Vagina (tissue), 2 donors: Measurements from ENCODE around the gene RIC8B. TPM values are rescaled to one million over a fixed set of nuclear protein-coding genes. Genes with fewer than 3 reads are reported as not detected.
"Not testable (repeated sequence)": the region's sequence is repeated elsewhere in the genome, so short reads cannot be mapped to it uniquely, and the experiment has no call there.

Experiments
- DNase-seq, 2 donors: peaks; one replicate each; pipeline ENCODE4 v3.0.0-alpha.2; 2017; ENCODE audit errors: extremely low spot score in 2 of 2
- H3K27ac ChIP-seq: fragments of 200-600 bp; sonication (generic); one replicate; pipeline ENCODE4 v1.5.1; 2019
- H3K27me3 ChIP-seq: fragments of 200-600 bp; sonication (generic); one replicate; pipeline ENCODE4 v1.5.1; 2019
- H3K36me3 ChIP-seq, 2 donors: fragments of 200-600 bp; sonication (generic); one replicate each; pipeline ENCODE4 v1.5.1; 2017 to 2019
- H3K4me1 ChIP-seq: fragments of 200-600 bp; sonication (generic); one replicate; pipeline ENCODE4 v1.5.1; 2019
- H3K4me3 ChIP-seq, 2 donors: fragments of 200-600 bp; sonication (generic); 1 replicate in 1 of 2; 2 replicates in 1 of 2; pipeline ENCODE4 v1.5.1; 2016 to 2019
- H3K9me3 ChIP-seq: fragments of 200-600 bp; sonication (generic); one replicate; pipeline ENCODE4 v1.5.1; 2019
- CTCF ChIP-seq, 3 experiments: fragments of 450-650 bp in 2 of 3; fragments of 200-600 bp in 1 of 3; sonication (generic) in 1 of 3; IDR thresholded peaks; one replicate each; pipeline ENCODE4 v1.5.1; 2017 to 2019; ENCODE audit warnings: antibody characterized with exemption in 3 of 3, mild to moderate bottlenecking in 2 of 3, moderate library complexity in 2 of 3
- POLR2A ChIP-seq, 2 donors: fragments of 450-650 bp; IDR thresholded peaks; one replicate each; pipeline ENCODE4 v1.6.1; 2017; ENCODE audit warnings: antibody characterized with exemption in 2 of 2, mild to moderate bottlenecking in 2 of 2, moderate library complexity in 2 of 2
- POLR2AphosphoS5 ChIP-seq, 2 donors: sonication (generic); formaldehyde crosslinking; IDR thresholded peaks; one replicate each; pipeline ENCODE4 v1.9.0; 2017; ENCODE audit warnings: antibody characterized with exemption in 2 of 2, mild to moderate bottlenecking in 2 of 2, low read depth in 1 of 2; ENCODE audit not compliant: insufficient read depth in 1 of 2
- intact Hi-C: fragments of 100-400 bp; cut with DNase I; formaldehyde crosslinking; loops from one replicate; pipeline ENCODE4 v1.15.1; 2023
- total RNA-seq: library from RNA; depleted of rRNA; stranded (reverse); fragments of >200 nt; gene quantifications from one replicate; pipeline ENCODE4 v1.2.3, GENCODE V29; 2016

RIC8B gene
- 11.8 TPM for total RNA-seq

GRCh38 chr12:106774005-106774807 lies at the start of gene RIC8B:
Gene RIC8B, plus strand, starts transcription at chr12:106774682. Its CDS starts 64 bp downstream, at chr12:106774746.
- intact Hi-C loops, result no loop called here
- H3K4me3 ChIP-seq, result peak within 1 kb of the TSS; percentile 71 to 90
- H3K4me1 ChIP-seq, result peaks cover 14% of the 10 kb centered on the region
- DNase-seq, result peak in 1 of 2 donors; percentile 98
- peak within 1 kb of the TSS; percentile 90 for H3K27ac ChIP-seq
- H3K36me3 ChIP-seq, result no peaks in the 10 kb centered on the region
- no peaks in the 10 kb centered on the region for H3K9me3 ChIP-seq
- TF ChIP-seq POLR2A (IDR thresholded peaks at IDR 0.05) (peak in 1 of 2 donors; percentile 59), POLR2AphosphoS5 (IDR thresholded peaks at IDR 0.05; ENCODE audit: insufficient read depth in 1 of 2, low read depth in 1 of 2) (peak; percentile 96 to 100), CTCF (IDR thresholded peaks at IDR 0.05) (no peak)
- no peaks in the 10 kb centered on the region for H3K27me3 ChIP-seq

DNA sequence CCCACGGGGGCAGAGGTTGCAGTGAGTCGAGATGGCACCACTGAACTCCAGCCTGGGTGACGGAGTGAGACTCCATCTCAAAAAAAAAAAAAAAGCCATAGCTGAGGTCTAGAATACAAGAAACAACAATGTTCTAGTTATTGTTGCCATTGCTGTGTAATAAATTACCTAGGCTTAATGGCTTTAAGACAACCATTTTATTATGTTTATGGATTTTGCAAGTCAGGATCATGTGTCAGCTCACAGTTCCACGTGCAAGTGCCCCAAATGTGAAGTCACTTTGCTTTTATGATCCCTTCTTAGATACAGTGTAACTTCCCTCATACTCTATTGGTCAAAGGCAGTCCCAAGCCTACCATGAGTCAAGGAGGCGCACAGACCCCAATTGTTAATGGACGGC lies 49.5 kb upstream of the RIC8B start:
- H3K27me3 ChIP-seq, result no peaks in the 10 kb centered on the region
- no peak overlapping the region for H3K27ac ChIP-seq
- intact Hi-C loops, result no loop called here
- DNase-seq, result no peak
- no peak overlapping the region for H3K4me3 ChIP-seq
- TF ChIP-seq POLR2AphosphoS5 (IDR thresholded peaks at IDR 0.05; ENCODE audit: insufficient read depth in 1 of 2, low read depth in 1 of 2) (no peak), POLR2A (IDR thresholded peaks at IDR 0.05) (no peak), CTCF (IDR thresholded peaks at IDR 0.05) (no peak)
- H3K4me1 ChIP-seq, result no peaks in the 10 kb centered on the region
- no peaks in the 10 kb centered on the region for H3K36me3 ChIP-seq
- no peaks in the 10 kb centered on the region for H3K9me3 ChIP-seq

GRCh38 chr12:106726603-106727202 lies 47.8 kb upstream of the RIC8B start:
- intact Hi-C loops, result not testable (repeated sequence)

DNA sequence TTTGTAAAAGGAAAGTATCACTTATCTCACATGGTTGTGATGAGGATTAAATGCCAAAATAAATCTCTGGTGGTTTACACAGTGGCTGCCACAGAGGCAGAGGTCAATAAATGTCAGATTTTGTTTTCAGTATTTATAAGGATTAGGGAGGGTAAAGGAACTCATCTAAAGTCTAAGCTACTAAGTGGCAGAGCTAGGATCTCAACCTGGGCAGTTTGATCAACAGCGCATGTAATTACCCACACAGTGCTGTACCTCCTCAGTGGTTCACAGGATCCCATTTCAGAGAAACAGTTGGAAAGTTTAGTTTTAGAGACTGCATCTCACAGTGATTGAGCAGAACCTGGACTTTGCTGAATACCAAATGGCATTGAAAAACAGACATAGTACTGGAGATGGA lies 44.9 kb upstream of the RIC8B start:
- H3K4me3 ChIP-seq, result no peak overlapping the region
- no peak for TF ChIP-seq CTCF (IDR thresholded peaks at IDR 0.05)
- no peak for TF ChIP-seq POLR2AphosphoS5 (IDR thresholded peaks at IDR 0.05; ENCODE audit: insufficient read depth in 1 of 2, low read depth in 1 of 2)
- TF ChIP-seq POLR2A (IDR thresholded peaks at IDR 0.05), result no peak
- intact Hi-C loops, result no loop called here
- no peak overlapping the region for H3K27ac ChIP-seq
- no peaks in the 10 kb centered on the region for H3K4me1 ChIP-seq
- H3K27me3 ChIP-seq, result no peaks in the 10 kb centered on the region
- H3K36me3 ChIP-seq, result no peaks in the 10 kb centered on the region
- no peaks in the 10 kb centered on the region for H3K9me3 ChIP-seq
- no peak for DNase-seq

More at GRCh38 chr12:106726603-106727202, 47.8 kb upstream of the RIC8B start:
- H3K4me3 ChIP-seq, H3K36me3 ChIP-seq, H3K4me1 ChIP-seq, H3K9me3 ChIP-seq, DNase-seq, H3K27me3 ChIP-seq, H3K27ac ChIP-seq: not testable (repeated sequence)

- Histone ChIP-seq H3K4me3 (no peak overlapping the region), H3K9me3 (no peaks in the 10 kb centered on the region), H3K4me1 (no peaks in the 10 kb centered on the region), H3K27me3 (no peaks in the 10 kb centered on the region), H3K36me3 (no peaks in the 10 kb centered on the region), H3K27ac (no peak overlapping the region)
- no peak for DNase-seq
- intact Hi-C loops, result no loop called here
- TF ChIP-seq CTCF (IDR thresholded peaks at IDR 0.05), result no peak
- no peak for TF ChIP-seq POLR2A (IDR thresholded peaks at IDR 0.05)
- TF ChIP-seq POLR2AphosphoS5 (IDR thresholded peaks at IDR 0.05; ENCODE audit: insufficient read depth in 1 of 2, low read depth in 1 of 2), result no peak
Observed at GRCh38 chr12:106732890-106733289, 41.6 kb upstream of the RIC8B start.
